Liver (tissue), 9 donors: ENCODE results near the gene IFITM10. TPM values are rescaled to one million over a fixed set of nuclear protein-coding genes. Genes with fewer than 3 reads are reported as not detected.

Experiments
- DNase-seq: peaks from one replicate; pipeline ENCODE4 v3.0.0-alpha.2; 2017; ENCODE audit warnings: low spot score
- H3K27ac ChIP-seq, 2 donors: one replicate each; pipeline ENCODE4 v1.7.0; 2013; ENCODE audit warnings: inconsistent platforms in 2 of 2, low read length in 2 of 2, control low read depth in 1 of 2, low read depth in 1 of 2, mild to moderate bottlenecking in 1 of 2
- H3K27me3 ChIP-seq, 4 donors: one replicate each; pipeline versions ENCODE4 v1.6.1 to v1.7.0; 2013; ENCODE audit warnings: low read length in 3 of 4, inconsistent platforms in 1 of 4, mild to moderate bottlenecking in 1 of 4, moderate library complexity in 1 of 4; ENCODE audit not compliant: control insufficient read depth in 4 of 4, insufficient read depth in 4 of 4
- H3K36me3 ChIP-seq, 4 donors: one replicate each; pipeline versions ENCODE4 v1.6.1 to v1.7.0; 2013; ENCODE audit warnings: low read length in 3 of 4, mild to moderate bottlenecking in 3 of 4, low read depth in 1 of 4, moderate library complexity in 1 of 4; ENCODE audit not compliant: control insufficient read depth in 4 of 4, insufficient read depth in 3 of 4
- H3K4me1 ChIP-seq, 4 donors: one replicate each; pipeline versions ENCODE4 v1.6.1 to v1.7.0; 2013; ENCODE audit warnings: low read length in 3 of 4, mild to moderate bottlenecking in 3 of 4, moderate library complexity in 1 of 4; ENCODE audit not compliant: control insufficient read depth in 4 of 4, insufficient read depth in 4 of 4
- H3K4me3 ChIP-seq, 3 donors: one replicate each; pipeline versions ENCODE4 v1.6.1 to v1.7.0; 2013; ENCODE audit warnings: low read length in 3 of 3, control low read depth in 1 of 3, low read depth in 1 of 3, mild to moderate bottlenecking in 1 of 3
- H3K9ac ChIP-seq, 2 donors: one replicate each; pipeline ENCODE4 v1.7.0; 2013; ENCODE audit warnings: low read length in 2 of 2, mild to moderate bottlenecking in 2 of 2, moderate library complexity in 2 of 2, control low read depth in 1 of 2, low read depth in 1 of 2
- H3K9me3 ChIP-seq, 4 donors: one replicate each; pipeline versions ENCODE4 v1.6.1 to v1.7.0; 2013; ENCODE audit warnings: low read length in 3 of 4; ENCODE audit not compliant: control insufficient read depth in 4 of 4
- CTCF ChIP-seq: fragments of 150-350 bp; IDR thresholded peaks from 2 replicates; pipeline ENCODE4 v1.5.1; 2017; ENCODE audit warnings: improper control_type of control experiment, low read depth, low read length; ENCODE audit not compliant: missing input control
- EGR1 ChIP-seq, 2 donors: IDR thresholded peaks; 2 replicates each; pipeline ENCODE4 v1.6.1; 2016 to 2018; ENCODE audit warnings: antibody characterized with exemption in 2 of 2, low read depth in 2 of 2
- HNF4A ChIP-seq, 2 donors: conservative IDR thresholded peaks; 2 replicates each; pipeline ENCODE4 v1.6.1; 2016; ENCODE audit warnings: antibody characterized with exemption in 2 of 2, mild to moderate bottlenecking in 2 of 2
- JUND ChIP-seq, 2 donors: IDR thresholded peaks; 2 replicates each; pipeline ENCODE4 v1.6.1; 2016; ENCODE audit warnings: antibody characterized with exemption in 2 of 2
- NR2F2 ChIP-seq: IDR thresholded peaks from 2 replicates; pipeline ENCODE4 v1.6.1; 2016; ENCODE audit warnings: antibody characterized with exemption
- RAD21 ChIP-seq, 2 donors: IDR thresholded peaks; 2 replicates each; pipeline ENCODE4 v1.6.1; 2016; ENCODE audit warnings: antibody characterized with exemption in 2 of 2, mild to moderate bottlenecking in 2 of 2
- RXRA ChIP-seq, 2 donors: IDR thresholded peaks; 2 replicates each; pipeline ENCODE4 v1.6.1; 2017 to 2018; ENCODE audit warnings: antibody characterized with exemption in 2 of 2, mild to moderate bottlenecking in 1 of 2
- SP1 ChIP-seq: IDR thresholded peaks from 2 replicates; pipeline ENCODE4 v1.6.1; 2018; ENCODE audit warnings: antibody characterized with exemption, mild to moderate bottlenecking
- TAF1 ChIP-seq: conservative IDR thresholded peaks from 2 replicates; pipeline ENCODE4 v1.6.1; 2016; ENCODE audit warnings: antibody characterized with exemption, mild to moderate bottlenecking
- ZBTB33 ChIP-seq: IDR thresholded peaks from 2 replicates; pipeline ENCODE4 v1.6.1; 2016; ENCODE audit warnings: antibody characterized with exemption
- WGBS: extraction: QIAGEN DNeasy Blood & Tissue Kit; methylation state at CpG from one replicate; pipeline ENCODE4 v1.1.7; 2013; 5-methylcytosine and 5-hydroxymethylcytosine counted together
- polyA plus RNA-seq, 2 donors: library from polyadenylated mRNA; stranded (reverse) in 1 of 2; unstranded in 1 of 2; fragments of 200-250 nt in 1 of 2; fragments of >200 nt in 1 of 2; fragmentation: Nextera tagmentation in 1 of 2; extraction: Ambion mirVana in 1 of 2; gene quantifications; one replicate each; pipeline versions ENCODE4 v1.2.1 to v1.2.3, GENCODE V29; 2013 to 2015
- total RNA-seq, 2 donors: library from RNA; depleted of rRNA; stranded (reverse); fragments of >200 nt; gene quantifications; one replicate each; pipeline ENCODE4 v1.2.3, GENCODE V29; 2014
- TF ChIP-seq, protein P1 (sequence below): IDR thresholded peaks from 2 replicates; pipeline ENCODE4 v1.6.1; 2016; ENCODE audit warnings: antibody characterized with exemption
- donor health status: healthy.
- donor health status: healthy.
- donor health status: healthy.
- donor health status: healthy.
- donor health status: healthy.

IFITM10 gene
- total and polyA plus RNA-seq, 4 donors: 0.14 to 8.5 (median 1.8) TPM

- Histone ChIP-seq H3K4me3 (peak overlapping the region in 1 of 3 donors; percentile 5), H3K4me1 (peaks cover 37 to 77% (median 56%) of the 10 kb centered on the region in 4 donors), H3K36me3 (peaks cover 0 to 18% (median 6%) of the 10 kb centered on the region in 4 donors), H3K27me3 (no peaks in the 10 kb centered on the region), H3K9ac (peak overlapping the region in 1 of 2 donors; percentile 12), H3K27ac (peak overlapping the region; percentile 86 to 92), H3K9me3 (no peaks in the 10 kb centered on the region)
- WGBS: 53% methylated on average over 23 of the region's 23 CpGs
- TF ChIP-seq, protein P1, sequence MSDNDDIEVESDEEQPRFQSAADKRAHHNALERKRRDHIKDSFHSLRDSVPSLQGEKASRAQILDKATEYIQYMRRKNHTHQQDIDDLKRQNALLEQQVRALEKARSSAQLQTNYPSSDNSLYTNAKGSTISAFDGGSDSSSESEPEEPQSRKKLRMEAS: peak; percentile 74
- TF ChIP-seq SP1 (peak; percentile 65), HNF4A (conservative IDR thresholded peaks at IDR 0.05) (no peak), TAF1 (no peak), RAD21 (IDR thresholded peaks at IDR 0.05) (no peak), NR2F2 (peak; percentile 75), ZBTB33 (no peak), EGR1 (IDR thresholded peaks at IDR 0.05; ENCODE audit: low read depth in 2 of 2) (no peak), JUND (IDR thresholded peaks at IDR 0.05) (peak in 1 of 2 donors; percentile 63), RXRA (IDR thresholded peaks at IDR 0.05) (peak; percentile 76 to 84), CTCF (no peak)
- DNase-seq: peak; percentile 58
These were observed 10.1 kb upstream of the IFITM10 start for GRCh38 chr11:1760351-1761109.

DNA sequence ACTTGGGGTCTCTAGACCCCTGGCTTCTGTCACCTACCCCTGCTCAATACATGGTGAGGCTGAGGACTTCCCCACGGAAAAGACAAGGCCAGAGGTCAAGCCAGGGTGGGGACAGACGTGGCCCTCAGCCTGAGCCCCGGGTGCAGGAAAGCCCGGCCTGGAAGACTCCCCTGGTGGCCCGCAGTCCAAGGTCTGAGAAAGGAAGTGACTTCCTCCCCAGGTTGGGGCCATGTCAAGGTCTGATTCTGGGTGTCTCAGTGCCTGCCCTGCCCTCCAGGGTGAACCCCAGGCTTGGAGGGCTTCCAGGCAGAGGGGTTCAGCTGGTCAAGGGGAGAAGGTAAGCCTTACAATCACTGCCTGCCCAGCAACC is 9.4 kb upstream of the IFITM10 start:
- H3K4me3 ChIP-seq: no peak overlapping the region
- peaks cover 37 to 84% (median 56%) of the 10 kb centered on the region in 4 donors for H3K4me1 ChIP-seq
- no peaks in the 10 kb centered on the region for H3K9me3 ChIP-seq
- peak overlapping the region in 1 of 2 donors; percentile 20 for H3K9ac ChIP-seq
- H3K27ac ChIP-seq: peak overlapping the region; percentile 66 to 86
- H3K27me3 ChIP-seq: no peaks in the 10 kb centered on the region
- DNase-seq: no peak
- TF ChIP-seq, protein P1: no peak
- TF ChIP-seq TAF1: no peak
- peaks cover 0 to 23% (median 11%) of the 10 kb centered on the region in 4 donors for H3K36me3 ChIP-seq
- WGBS: 54% methylated on average over 5 of the region's 5 CpGs
